HG03103 (cell line): Measurements from ENCODE around the gene EP400.

ENCODE experiments used
- ATAC-seq: cut with Tn5 transposase; IDR thresholded peaks from one replicate; pipeline ENCODE4 v1.9.1; 2021; ENCODE audit warnings: low read depth; ENCODE audit not compliant: unreplicated experiment

The EP400 gene

DNA sequence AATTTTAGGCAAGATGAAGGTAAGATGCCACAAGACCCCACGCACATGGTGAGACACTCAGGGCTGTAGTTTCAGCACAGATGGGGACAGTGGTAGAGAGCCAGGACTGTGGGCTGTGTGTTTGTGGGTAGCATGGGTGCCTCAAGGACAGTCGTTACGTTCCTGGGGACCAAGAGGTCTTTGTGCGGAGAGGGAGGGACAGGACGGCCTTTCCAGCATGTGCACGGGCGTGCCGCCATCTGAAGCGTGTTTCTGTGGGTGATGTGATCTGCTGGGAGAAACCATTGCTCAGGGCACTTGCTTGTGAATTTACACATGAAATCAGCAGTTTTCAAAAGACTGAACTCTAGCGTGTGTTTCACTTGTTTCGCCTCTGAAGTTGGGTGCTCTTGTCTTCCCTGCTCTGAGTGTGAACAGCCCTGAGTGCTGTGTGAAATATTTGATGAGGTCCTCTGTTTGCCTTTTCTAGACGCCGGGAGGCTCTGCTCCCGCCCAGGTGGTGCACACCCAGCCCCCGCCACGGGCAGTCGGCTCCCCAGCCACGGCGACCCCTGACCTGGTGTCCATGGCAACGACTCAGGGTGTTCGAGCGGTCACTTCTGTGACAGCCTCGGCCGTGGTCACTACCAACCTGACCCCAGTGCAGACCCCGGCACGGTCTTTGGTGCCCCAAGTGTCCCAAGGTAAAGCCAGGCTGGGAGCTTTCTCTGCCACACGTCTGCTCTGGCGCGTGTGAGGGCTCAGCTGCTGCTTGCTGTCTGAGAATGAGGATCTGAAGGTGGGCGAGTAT is 112.1 kb downstream of the EP400 start:
- ATAC-seq: no peak

- no peak for ATAC-seq
Observed at GRCh38 chr12:132062481-132062880, 112.7 kb downstream of the EP400 start.

DNA sequence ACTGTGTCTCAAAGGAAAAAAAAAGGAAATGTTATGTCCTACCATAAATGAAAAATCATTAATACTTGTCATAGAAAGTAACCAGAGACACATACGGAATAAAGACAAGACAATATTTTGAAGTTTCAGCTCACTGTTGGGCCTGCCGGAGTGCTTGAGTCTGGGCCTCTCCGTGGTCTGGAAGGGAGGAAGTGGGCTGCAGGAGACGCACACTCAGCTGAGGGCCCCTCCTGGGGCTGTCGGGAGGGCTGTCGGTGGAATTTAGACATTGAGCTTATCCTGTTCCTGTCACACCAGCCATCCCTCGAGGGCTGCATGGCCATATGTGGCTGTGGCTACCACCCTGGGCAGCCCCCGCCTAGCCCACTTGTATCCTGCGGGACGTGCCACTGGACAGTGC is 113.7 kb downstream of the EP400 start:
- no peak for ATAC-seq

- ATAC-seq: no peak
Observed at GRCh38 chr12:132064631-132065030, 114.9 kb downstream of the EP400 start.

GRCh38 chr12:132065203-132065602 is 115.5 kb downstream of the EP400 start:
- no peak for ATAC-seq

DNA sequence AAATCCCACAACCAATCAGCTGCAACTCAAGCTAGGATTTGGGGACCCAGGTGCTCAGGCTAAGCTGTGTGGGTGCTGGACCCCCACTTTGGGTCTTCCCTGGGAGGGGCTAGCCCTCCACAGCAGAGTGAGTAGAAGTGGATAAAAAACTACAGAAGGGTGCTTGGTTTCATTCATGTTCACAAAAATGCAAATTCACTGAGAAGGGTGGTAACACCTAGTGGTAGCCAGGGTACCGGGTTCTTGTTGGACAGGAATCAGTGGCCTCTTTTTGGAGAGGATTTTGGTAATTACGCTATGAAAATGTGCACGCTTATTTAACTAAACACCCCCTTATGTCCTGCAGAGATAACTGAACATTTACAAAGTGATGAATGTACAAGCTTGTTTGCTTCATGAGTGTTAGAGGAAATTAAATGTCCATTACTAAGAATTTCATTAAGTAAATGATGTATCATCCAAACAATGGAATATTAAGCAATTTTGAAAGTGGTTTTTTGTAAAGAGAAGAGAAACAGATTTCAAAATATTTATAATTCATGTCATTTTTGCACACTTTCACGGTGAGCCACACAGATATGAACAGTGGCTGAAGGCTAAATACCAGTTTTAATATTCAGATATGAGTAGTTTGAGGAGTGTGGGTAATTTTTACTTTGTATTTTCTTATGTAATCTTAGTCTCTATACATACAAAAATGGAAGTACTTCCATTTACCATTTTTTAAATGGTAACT is 116.0 kb downstream of the EP400 start:
- no peak for ATAC-seq

DNA sequence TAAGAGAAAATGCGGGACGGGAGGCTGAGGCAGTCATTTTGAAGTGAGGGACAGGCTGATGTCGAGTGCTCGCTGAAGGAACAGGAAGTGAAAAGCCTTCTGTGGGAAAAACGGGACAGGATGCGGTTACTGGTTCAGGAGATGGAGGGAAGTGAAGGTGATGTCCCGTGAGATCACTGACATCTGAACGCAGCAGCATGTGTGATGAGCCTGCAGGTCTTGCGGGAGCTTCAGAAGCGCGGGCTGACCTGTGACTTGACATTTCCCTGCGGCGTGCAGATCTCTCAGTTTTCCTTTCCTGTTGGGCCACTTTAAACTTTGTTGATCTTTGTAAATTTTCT is 116.6 kb downstream of the EP400 start:
- ATAC-seq: no peak

GRCh38 chr12:132066749-132067148 is 117.0 kb downstream of the EP400 start:
- no peak for ATAC-seq

DNA sequence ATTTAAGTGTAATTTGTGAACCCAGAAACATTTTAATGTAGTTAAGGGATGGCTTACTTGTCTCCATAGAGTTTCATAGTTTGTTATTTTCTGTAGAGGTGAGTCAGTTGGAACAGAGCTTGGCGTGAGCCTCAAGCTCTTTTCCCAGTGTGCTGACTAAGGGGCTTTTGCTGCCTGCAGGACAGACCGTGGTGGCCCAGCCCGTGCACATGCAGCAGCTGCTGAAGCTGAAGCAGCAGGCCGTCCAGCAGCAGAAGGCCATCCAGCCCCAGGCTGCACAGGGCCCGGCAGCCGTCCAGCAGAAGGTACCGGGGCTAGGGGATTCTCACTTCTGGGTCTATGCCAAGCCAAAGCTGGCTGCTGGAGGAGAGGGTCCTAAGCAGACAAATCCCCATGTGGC is 117.4 kb downstream of the EP400 start:
- ATAC-seq: no peak

DNA sequence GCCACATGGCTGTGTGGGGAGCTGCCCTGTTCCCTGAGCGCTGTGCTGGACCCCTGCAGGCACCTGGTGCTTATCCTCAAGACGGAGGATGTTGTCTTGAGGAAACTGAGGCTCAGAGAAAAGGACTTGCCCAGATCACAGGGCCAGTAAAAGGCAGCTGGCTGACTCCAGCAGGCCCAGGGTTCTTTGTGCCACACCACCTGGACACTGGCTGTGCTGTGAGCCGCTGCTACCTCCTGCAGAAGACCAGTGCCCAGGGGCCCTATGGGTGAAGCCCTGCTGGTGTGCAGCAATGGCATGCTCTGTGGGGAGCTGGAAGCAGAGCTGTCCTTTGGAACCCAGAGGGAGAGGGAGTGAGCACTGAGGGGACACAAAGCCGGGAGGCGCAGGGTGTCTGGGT is 118.5 kb downstream of the EP400 start:
- no peak for ATAC-seq

DNA sequence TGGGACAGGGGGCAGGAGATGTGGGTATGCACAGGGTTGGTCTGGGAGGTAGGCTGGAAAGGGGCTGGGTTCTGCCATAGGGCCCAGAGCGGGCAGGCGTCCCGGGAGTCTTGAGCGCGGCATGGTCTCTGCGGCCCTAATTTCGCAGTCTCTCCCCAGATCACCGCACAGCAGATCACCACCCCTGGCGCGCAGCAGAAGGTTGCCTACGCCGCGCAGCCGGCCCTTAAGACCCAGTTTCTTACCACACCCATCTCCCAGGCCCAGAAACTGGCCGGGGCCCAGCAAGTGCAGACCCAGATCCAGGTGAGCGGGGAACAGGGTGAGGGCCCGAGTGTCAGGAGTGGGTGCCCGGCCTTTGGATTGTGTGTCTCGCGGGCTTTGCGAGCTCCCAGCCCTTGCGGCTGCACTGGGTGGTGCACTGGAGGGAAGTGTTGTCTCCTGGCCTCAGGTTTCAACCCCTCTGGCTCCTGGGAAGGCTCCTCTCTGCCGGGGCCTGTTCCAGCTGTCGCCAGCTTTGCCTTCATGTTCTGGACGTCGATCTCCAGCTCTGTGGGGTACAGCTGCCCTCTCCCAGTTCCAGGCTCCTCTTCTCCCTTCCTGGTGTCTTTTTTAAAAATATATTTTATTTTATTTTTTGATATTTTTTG is 119.7 kb downstream of the EP400 start:
- no peak for ATAC-seq

GRCh38 chr12:132070298-132070697 is 120.6 kb downstream of the EP400 start:
- no peak for ATAC-seq

DNA sequence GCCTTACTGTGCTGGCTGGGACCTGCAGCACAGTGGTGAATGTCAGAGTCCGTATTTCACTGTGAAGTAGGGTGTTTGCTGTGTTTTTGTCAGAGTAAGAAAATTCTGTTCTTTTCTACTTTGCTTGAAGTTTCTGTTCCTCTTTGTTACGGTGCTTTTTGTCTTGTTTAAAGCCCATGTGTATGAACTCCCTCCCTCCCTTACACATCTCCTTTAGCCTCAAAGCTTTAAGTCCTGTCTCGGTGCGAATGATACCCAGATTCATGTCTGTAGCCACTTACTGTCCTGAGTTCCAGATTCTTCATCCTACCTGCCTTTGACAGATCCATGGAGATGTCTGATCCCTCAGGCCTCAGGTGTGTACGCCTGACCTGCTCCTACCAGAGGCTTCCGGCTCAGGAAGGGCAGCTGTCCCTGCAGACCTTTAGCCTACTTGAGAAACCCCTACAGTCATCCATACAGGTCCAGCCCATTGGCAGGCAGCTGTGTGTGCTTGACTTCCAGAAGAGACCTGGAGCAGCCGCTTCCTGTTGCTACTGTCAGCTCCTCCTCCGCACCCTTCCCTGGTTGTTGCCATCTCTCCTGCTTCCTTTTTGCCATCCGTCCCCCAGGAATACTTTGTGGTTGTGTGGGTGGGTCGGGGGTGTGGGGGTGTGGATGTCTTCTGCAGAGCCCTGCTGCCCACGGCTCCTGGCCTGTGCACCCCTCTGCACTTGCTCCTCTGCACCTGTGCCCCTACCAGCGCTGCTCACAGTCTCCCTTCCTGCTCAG is 121.5 kb downstream of the EP400 start:
- peak; percentile 74 for ATAC-seq

DNA sequence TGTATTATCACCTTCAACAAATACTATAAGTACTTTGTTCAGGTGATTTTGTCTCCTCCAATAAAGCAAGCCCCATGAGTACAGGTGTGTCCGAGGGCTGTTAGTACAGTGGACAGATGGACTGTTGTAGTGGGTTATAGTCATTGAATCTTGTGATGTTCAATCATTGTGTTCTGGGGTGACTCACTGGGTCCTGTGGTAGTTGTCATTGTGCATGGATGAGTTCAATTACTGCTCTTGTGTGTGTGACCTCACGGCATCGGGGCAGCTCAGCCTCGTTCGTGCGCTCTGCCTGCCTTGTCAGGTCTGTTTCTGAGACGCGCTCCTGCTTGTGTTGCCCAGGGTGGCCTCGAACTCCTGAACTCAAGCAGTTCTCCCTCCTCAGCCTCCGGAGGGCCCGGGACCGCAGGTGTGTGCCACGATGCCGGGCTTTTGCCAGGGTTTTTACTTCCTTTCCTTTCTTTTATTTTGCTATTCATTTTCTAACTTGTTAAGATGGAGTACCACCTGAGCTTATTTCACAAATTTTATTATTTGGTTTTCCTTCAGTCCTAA is 122.2 kb downstream of the EP400 start:
- ATAC-seq: no peak

GRCh38 chr12:132074216-132074615 is 124.5 kb downstream of the EP400 start:
- no peak for ATAC-seq

- no peak for ATAC-seq
Observed at GRCh38 chr12:132075026-132075713, 125.4 kb downstream of the EP400 start.

DNA sequence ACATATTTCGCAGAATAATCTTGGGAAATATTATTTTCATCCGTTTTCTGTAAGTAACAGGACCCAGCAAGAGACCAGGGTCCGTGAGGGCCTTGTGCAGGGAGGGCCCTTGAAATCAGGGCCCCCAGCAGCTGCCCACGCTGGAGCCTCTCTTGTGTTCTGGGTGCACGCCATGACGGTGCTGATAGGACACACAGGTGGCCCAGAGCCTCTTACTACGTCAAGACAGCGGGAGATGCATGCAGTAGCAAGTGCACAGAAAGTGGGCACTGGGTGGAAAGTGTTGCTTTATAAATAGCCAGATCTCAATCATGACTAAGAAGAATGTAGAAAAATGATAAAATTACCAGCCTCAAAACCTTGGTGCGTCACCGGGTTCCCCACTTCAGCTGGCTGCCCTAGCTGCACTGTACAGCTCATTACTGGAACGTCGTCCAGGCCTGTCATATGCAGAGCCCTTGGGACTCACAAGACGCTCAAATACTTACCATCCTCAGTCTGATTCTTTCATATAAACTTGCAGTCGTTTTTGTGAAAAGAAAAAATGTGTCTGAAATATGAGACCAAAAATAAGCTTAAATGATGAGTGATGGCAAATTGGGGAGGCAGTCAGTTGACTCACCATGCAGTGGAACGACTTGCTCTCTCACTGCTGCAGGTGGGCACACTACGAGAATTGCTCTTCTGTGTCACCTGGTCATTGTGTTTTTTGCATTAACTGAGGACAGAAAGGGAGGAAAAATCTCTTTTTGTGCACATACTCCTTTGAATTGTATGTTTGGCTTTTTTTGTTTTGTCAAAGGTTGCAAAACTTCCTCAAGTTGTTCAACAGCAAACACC is 126.2 kb downstream of the EP400 start:
- no peak for ATAC-seq

- no peak for ATAC-seq
Observed at GRCh38 chr12:132076711-132077110, 127.0 kb downstream of the EP400 start.
